GM12878 (cell line): Measurements from ENCODE around the gene DNAH3. TPM values are rescaled to one million over a fixed set of nuclear protein-coding genes. Genes with fewer than 3 reads are reported as not detected.

ENCODE experiments used
- ATAC-seq: fragments of 200-7000 bp; cut with Tn5 transposase; 3 replicates; pipeline ENCODE4 v1.9.1; 2020; ENCODE audit warnings: mild to moderate bottlenecking, moderate library complexity
- BruUV-seq: library from RNA; stranded (reverse); fragments of 400-500 nt; replicated peaks from 2 replicates; lab custom pipeline; 2021; lab: Mats Ljungman, UMichigan
- CTCF ChIA-PET: fragments of 300-600 bp; sonication (Branson Sonifier 250); formaldehyde crosslinking; extraction: SDS; loops from one replicate; lab custom pipeline; 2021; ENCODE audit warnings: inconsistent platforms; lab: Yijun Ruan, JAX
- POLR2A ChIA-PET: fragments of 350-600 bp; formaldehyde crosslinking; extraction: SDS; loops from one replicate; lab custom pipeline; 2021; ENCODE audit warnings: inconsistent platforms; lab: Charles Lee
- RAD21 ChIA-PET: fragments of 300-600 bp; sonication (Branson Sonifier 250); formaldehyde crosslinking; loops from one replicate; lab custom pipeline; 2023; ENCODE audit warnings: antibody characterized with exemption; ENCODE audit not compliant: unreplicated experiment; lab: Charles Lee
- SMC1A ChIA-PET: fragments of 300-600 bp; sonication (Branson Sonifier 250); formaldehyde crosslinking; loops from one replicate; lab custom pipeline; 2023; ENCODE audit not compliant: unreplicated experiment, uncharacterized antibody; lab: Charles Lee
- DNase-seq: peaks from one replicate; pipeline ENCODE4 v3.0.0-alpha.2; 2011; ENCODE audit warnings: low read depth, low spot score
- FAIRE-seq: peaks from 3 replicates; lab custom pipeline; 2011; peaks lifted over from hg19 to GRCh38; lab: Jason Lieb, UNC
- H2AFZ ChIP-seq: 2 replicates; pipeline ENCODE4 v1.6.0; 2011; ENCODE audit warnings: low read depth, low read length, control low read depth; ENCODE audit not compliant: control insufficient read depth
- H3K27ac ChIP-seq: 2 replicates; pipeline ENCODE4 v1.5.1; 2011; ENCODE audit warnings: control low read depth; ENCODE audit not compliant: control insufficient read depth, insufficient read depth
- H3K27me3 ChIP-seq, 2 experiments: replicated peaks in 1 of 2; 2 replicates each; pipeline versions ENCODE4 v1.6.0 to v1.6.1; 2011; ENCODE audit warnings: low read length in 1 of 2; ENCODE audit not compliant: control insufficient read depth in 2 of 2, insufficient read depth in 2 of 2
- H3K36me3 ChIP-seq, 2 experiments: 2 replicates each; pipeline ENCODE4 v1.5.1; 2011; ENCODE audit warnings: low read length in 1 of 2; ENCODE audit not compliant: control insufficient read depth in 2 of 2, insufficient read depth in 2 of 2
- H3K4me1 ChIP-seq: 2 replicates; pipeline ENCODE4 v1.6.1; 2011; ENCODE audit warnings: mild to moderate bottlenecking, low read length, moderate library complexity, mixed read lengths; ENCODE audit not compliant: control insufficient read depth, insufficient read depth
- H3K4me2 ChIP-seq: 2 replicates; pipeline ENCODE4 v1.6.0; 2011; ENCODE audit warnings: control low read depth; ENCODE audit not compliant: control insufficient read depth, insufficient read depth
- H3K4me3 ChIP-seq: fragments of 200-600 bp; sonication (generic); 2 replicates; pipeline ENCODE4 v1.5.1; 2016
- H3K79me2 ChIP-seq: 2 replicates; pipeline ENCODE4 v1.6.0; 2011; ENCODE audit warnings: low read length; ENCODE audit not compliant: control insufficient read depth, insufficient read depth
- H3K9ac ChIP-seq: 2 replicates; pipeline ENCODE4 v1.8.0; 2011; ENCODE audit warnings: low read length, control low read depth, mixed read lengths; ENCODE audit not compliant: control insufficient read depth, insufficient read depth
- H3K9me3 ChIP-seq: replicated peaks from 3 replicates; pipeline ENCODE4 v1.5.1; 2011; ENCODE audit warnings: mild to moderate bottlenecking, low read length; ENCODE audit not compliant: control insufficient read depth, insufficient read depth
- H4K20me1 ChIP-seq: 2 replicates; pipeline ENCODE4 v1.6.0; 2011; ENCODE audit not compliant: control insufficient read depth, insufficient read depth
- BCLAF1 ChIP-seq: fragments of 450-650 bp; IDR thresholded peaks from 2 replicates; pipeline ENCODE4 v1.6.1; 2017; ENCODE audit warnings: antibody characterized with exemption, mild to moderate bottlenecking, moderate library complexity
- CHD2 ChIP-seq: IDR thresholded peaks from 2 replicates; pipeline ENCODE4 v1.6.1; 2011; ENCODE audit warnings: low read depth, low read length, improper control_type of control experiment, borderline replicate concordance
- E2F8 ChIP-seq: fragments of 450-650 bp; IDR thresholded peaks from 2 replicates; pipeline ENCODE4 v1.6.1; 2018; ENCODE audit warnings: mild to moderate bottlenecking, low read depth, moderate library complexity; ENCODE audit not compliant: partially characterized antibody
- ETV6 ChIP-seq, 2 experiments: fragments of 450-650 bp in 1 of 2; IDR thresholded peaks in 1 of 2; conservative IDR thresholded peaks in 1 of 2; 2 replicates each; pipeline ENCODE4 v1.6.1; 2014; ENCODE audit warnings: antibody characterized with exemption in 1 of 2, borderline replicate concordance in 1 of 2, low read depth in 1 of 2, mild to moderate bottlenecking in 1 of 2, moderate library complexity in 1 of 2
- HDAC2 ChIP-seq: fragments of 200-600 bp; sonication (generic); IDR thresholded peaks from 2 replicates; pipeline ENCODE4 v1.6.1; 2017
- IRF4 ChIP-seq: IDR thresholded peaks from 2 replicates; pipeline ENCODE4 v1.6.1; 2011; ENCODE audit warnings: low read depth, low read length
- MEF2B ChIP-seq: fragments of 450-650 bp; IDR thresholded peaks from 2 replicates; pipeline ENCODE4 v1.6.1; 2018; ENCODE audit warnings: mild to moderate bottlenecking, moderate library complexity; ENCODE audit not compliant: partially characterized antibody, poor library complexity, severe bottlenecking
- NFXL1 ChIP-seq: fragments of 450-650 bp; IDR thresholded peaks from 2 replicates; pipeline ENCODE4 v1.6.1; 2017; ENCODE audit warnings: antibody characterized with exemption, mild to moderate bottlenecking, borderline replicate concordance
- PAX5 ChIP-seq: IDR thresholded peaks from 2 replicates; pipeline ENCODE4 v1.6.1; 2011; ENCODE audit warnings: low read depth, low read length, borderline replicate concordance
- POLR2A ChIP-seq: IDR thresholded peaks from 2 replicates; pipeline ENCODE4 v1.6.1; 2011; ENCODE audit warnings: low read depth, mild to moderate bottlenecking, low read length
- YY1 ChIP-seq: IDR thresholded peaks from 2 replicates; pipeline ENCODE4 v1.6.1; 2011; ENCODE audit warnings: low read depth, mild to moderate bottlenecking, low read length
- WGBS: methylation state at CpG from one replicate; pipeline ENCODE4 v1.1.6; 2016; ENCODE audit warnings: low lambda C conversion rate; ENCODE audit not compliant: insufficient replicate concordance, insufficient coverage; ENCODE audit errors: missing lambda C conversion rate; 5-methylcytosine and 5-hydroxymethylcytosine counted together
- in situ Hi-C: fragments of 300-500 bp; cut with MboI; formaldehyde crosslinking; loops from 9 replicates; pipeline ENCODE4 v1.14.3; 2018; ENCODE audit warnings: mixed read lengths
- intact Hi-C: fragments of 100-400 bp; cut with micrococcal nuclease; formaldehyde crosslinking; loops from one replicate; pipeline ENCODE4 v1.14.2; 2022; ENCODE audit not compliant: unreplicated experiment
- polyA plus RNA-seq, 11 experiments: library from polyadenylated mRNA; depleted of rRNA in 4 of 11; unstranded in 6 of 11; stranded (reverse) in 5 of 11; fragments of >200 nt; fragmentation: Nextera tagmentation in 4 of 11; fragmentation: Illumina TruSeq in 1 of 11; extraction: Ambion mirVana in 4 of 11; extraction: Trizol in 1 of 11; gene quantifications; 1 replicate in 1 of 11; 2 replicates in 10 of 11; pipeline versions ENCODE4 v1.2.1 to v1.2.3, GENCODE V29; 2011 to 2016; ENCODE audit warnings: inconsistent platforms in 2 of 11, missing spikeins in 2 of 11, low read depth in 1 of 11
- total RNA-seq, 4 experiments: library from RNA; depleted of rRNA in 3 of 4; stranded (reverse); fragments of >200 nt in 3 of 4; fragmentation: Illumina TruSeq in 1 of 4; extraction: Trizol in 1 of 4; gene quantifications; 2 replicates each; pipeline versions ENCODE4 v1.2.1 to v1.2.3, GENCODE V29; 2013 to 2021

The DNAH3 gene
- total and polyA plus RNA-seq, 10 of the 15 experiments (the other 5 are each of a cell fraction or from before 2014, with no cell fraction given), result under 0.01 to 0.04 (median 0.04) TPM; not detected in 5

DNA sequence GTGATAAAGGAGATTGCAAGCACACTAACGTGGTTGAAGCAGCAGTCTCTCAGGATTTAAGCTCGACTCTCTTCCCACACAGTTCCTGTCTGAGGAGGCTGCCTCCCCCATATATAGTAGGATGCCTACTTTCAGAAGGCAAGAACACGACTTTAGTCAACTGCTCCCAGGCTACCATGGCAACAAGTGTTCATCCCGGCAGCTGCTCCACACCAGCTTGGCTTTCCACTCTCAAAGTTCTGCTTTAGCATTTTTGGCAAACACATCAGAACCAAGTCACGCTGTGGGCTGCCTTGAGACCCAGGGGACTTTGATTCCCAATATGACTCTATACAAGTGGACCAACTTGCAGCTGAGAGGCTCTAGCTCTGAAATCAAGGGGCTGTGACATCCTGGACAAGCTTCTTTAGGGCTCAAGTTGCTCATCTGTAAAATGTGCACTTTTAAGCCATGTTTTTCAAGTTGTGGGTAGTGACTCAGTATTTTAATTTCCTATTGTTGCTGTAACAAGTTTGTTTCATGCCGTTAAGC is 44.2 kb upstream of the DNAH3 start:
- Histone ChIP-seq H3K79me2 (no peaks in the 10 kb centered on the region), H4K20me1 (no peaks in the 10 kb centered on the region), H3K36me3 (no peaks in the 10 kb centered on the region), H3K4me1 (peaks cover 3% of the 10 kb centered on the region; the same call in 1 of the 2 replicates), H3K27ac (no peak overlapping the region), H2AFZ (no peak overlapping the region), H3K9me3 (no peaks in the 10 kb centered on the region; the same call in 2 of the 3 replicates), H3K9ac (no peak overlapping the region), H3K27me3 (no peaks in the 10 kb centered on the region), H3K4me2 (0 out of 2 replicates have a peak overlapping the region, but pooled peaks have one; percentile 1), H3K4me3 (no peak overlapping the region)
- FAIRE-seq, result no peak
- SMC1A ChIA-PET, result interaction anchor here (1.4 to 1.8 kb wide), 4 partner anchors 20 to 106 kb away, joined by 3 to 6 read pairs (median 4); no protein-coding TSS in a partner anchor
- POLR2A ChIA-PET, result no interaction called here
- no peak for DNase-seq
- CTCF ChIA-PET, result interaction anchor here (0.6 to 3.4 kb wide), 4 partner anchors 38 to 1123 kb away, joined by 3 to 14 read pairs (median 4); no protein-coding TSS in a partner anchor
- ATAC-seq, result no peak; the same call in 2 of the 3 replicates
- 0 out of 2 replicates have a peak, but pooled peaks have one; percentile 25 for TF ChIP-seq IRF4
- no peak for TF ChIP-seq NFXL1
- TF ChIP-seq YY1, result no peak
- peak; percentile 33 for TF ChIP-seq MEF2B
- no peak for TF ChIP-seq HDAC2
- RAD21 ChIA-PET, result interaction anchor here (0.8 to 1.5 kb wide), 3 partner anchors 80 to 106 kb away, joined by 3 to 5 read pairs (median 4); no protein-coding TSS in a partner anchor
- intact Hi-C loops, result no loop called here
- 0% methylated on average over 6 of the region's 6 CpGs for WGBS
- in situ Hi-C loops, result no loop called here
- no TSS peak for BruUV-seq

GRCh38 chr16:21192991-21193390 is 42.3 kb upstream of the DNAH3 start:
- Histone ChIP-seq H4K20me1 (no peaks in the 10 kb centered on the region), H3K9me3 (no peaks in the 10 kb centered on the region; the same call in 2 of the 3 replicates), H2AFZ (no peak overlapping the region), H3K4me2 (no peak overlapping the region), H3K27ac (no peak overlapping the region), H3K4me3 (no peak overlapping the region), H3K4me1 (peaks cover 10% of the 10 kb centered on the region), H3K9ac (no peak overlapping the region), H3K36me3 (no peaks in the 10 kb centered on the region), H3K79me2 (no peaks in the 10 kb centered on the region), H3K27me3 (no peaks in the 10 kb centered on the region)
- in situ Hi-C loops, result no loop called here
- ChIA-PET POLR2A (no interaction called here), CTCF (interaction anchor here (0.6 kb wide), 1 partner anchor 1483 kb away, joined by 3 read pairs; no protein-coding TSS in a partner anchor), SMC1A (interaction anchor here (0.9 to 1.1 kb wide), 4 partner anchors 81 to 108 kb away, joined by 3 to 4 read pairs (median 4); no protein-coding TSS in a partner anchor), RAD21 (interaction anchor here (2.4 kb wide), 1 partner anchor 108 kb away, joined by 10 read pairs; no protein-coding TSS in a partner anchor)
- BruUV-seq, result no TSS peak
- FAIRE-seq, result no peak
- WGBS, result 69% methylated on average over 1 of the region's 1 CpG
- no peak for ATAC-seq
- no peak for DNase-seq
- intact Hi-C loops, result no loop called here
- TF ChIP-seq CHD2 (no peak), POLR2A (no peak), PAX5 (no peak), E2F8 (no peak), ETV6 (conservative IDR thresholded peaks at IDR 0.05 in 1 of 2, IDR thresholded peaks at IDR 0.05 in 1 of 2; ENCODE audit: borderline replicate concordance in 1 of 2, low read depth in 1 of 2) (no peak), BCLAF1 (no peak)
